OCI-M1 (cell line): Measurements from ENCODE around the gene GBX2.

Source experiments
- DNase-seq: peaks from one replicate; lab custom pipeline; 2025; lab: John Stamatoyannopoulos, UW

GBX2 gene

DNA sequence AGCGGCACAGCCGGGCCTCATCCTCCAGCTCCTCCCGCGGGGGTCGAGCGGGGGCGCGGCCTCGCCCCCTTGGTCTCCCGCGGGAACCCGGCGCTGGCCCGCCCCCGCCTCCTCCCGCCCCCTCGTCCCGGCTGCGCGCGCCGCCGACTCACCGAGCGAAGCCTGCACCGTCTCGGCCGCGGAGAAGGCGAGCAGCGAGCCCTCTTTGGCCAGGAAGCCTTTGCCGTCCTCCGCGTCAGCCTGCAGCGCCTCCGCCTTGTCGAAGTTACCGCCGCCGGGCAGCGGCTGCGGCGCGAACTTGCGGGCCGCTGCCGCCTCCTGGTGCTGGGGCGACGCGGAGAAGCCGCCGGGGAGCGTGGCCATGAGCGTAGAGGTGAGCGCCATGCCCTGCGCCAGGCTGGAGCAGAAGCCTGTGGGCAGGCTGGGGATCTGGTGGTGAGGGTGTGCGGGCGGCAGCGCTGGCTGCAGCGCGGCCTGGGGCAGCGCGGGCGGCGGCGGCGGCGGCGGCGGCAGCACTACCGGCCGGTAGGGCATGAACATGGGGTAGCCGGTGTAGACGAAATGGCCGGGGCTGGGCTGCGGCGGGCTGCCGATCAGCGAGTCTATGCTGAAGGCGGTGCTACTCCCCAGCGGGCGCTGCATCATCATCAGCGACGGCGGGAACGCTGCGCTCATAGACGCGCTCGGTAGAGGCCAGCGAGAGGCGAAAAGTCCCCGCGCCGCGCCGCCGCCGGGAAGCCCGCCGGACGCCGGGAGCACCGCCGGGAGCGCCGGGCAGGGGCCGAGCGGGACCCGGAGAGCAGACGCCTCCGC is 683 bp downstream of the GBX2 start:
- no peak for DNase-seq

- no peak for DNase-seq
Measured at GRCh38 chr2:236166796-236167296, 1.3 kb downstream of the GBX2 start.

DNA sequence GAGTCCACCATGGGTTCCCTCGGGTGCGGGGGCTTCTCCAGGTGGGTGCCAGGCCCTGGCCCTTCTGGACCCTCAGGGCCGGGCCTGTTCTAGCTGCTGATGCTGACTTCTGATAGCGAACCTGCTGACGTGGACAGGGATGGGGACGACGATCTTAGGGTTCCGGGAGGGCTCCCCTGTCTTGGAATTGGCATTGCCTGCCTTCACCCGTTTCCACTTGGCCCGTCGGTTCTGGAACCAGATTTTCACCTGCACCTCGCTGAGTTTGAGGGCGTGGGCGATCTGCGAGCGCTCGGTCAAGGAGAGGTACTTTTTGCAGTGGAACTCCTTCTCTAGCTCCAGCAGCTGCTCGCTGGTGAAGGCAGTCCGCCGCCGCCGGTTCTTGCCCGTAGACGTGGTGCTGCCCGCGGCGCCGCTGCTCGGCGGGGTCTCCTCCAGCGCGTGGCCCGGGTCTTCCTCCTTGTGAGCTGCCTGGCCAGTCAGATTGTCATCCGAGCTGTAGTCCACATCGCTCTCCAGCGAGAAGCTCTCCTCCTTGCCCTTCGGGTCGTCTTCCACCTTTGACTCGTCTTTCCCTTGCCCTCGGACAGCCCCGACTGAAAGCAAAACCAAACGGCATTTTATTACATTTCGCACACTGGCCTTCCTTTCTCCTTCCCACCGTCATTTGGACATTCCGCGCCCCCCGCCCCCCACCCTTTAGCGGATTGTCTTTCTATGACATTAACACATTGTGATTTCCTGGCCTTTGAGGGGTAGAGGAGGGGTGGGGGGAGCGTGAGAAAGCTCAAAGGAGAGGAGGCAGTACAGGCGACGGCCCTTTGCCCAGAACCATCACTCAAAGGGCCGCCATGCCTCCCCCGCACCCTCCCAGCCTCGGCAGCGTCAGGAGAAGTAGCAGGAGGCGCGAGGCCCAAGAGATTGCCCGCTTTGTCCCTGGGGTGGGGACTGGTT is 2.1 kb downstream of the GBX2 start:
- DNase-seq: no peak

DNA sequence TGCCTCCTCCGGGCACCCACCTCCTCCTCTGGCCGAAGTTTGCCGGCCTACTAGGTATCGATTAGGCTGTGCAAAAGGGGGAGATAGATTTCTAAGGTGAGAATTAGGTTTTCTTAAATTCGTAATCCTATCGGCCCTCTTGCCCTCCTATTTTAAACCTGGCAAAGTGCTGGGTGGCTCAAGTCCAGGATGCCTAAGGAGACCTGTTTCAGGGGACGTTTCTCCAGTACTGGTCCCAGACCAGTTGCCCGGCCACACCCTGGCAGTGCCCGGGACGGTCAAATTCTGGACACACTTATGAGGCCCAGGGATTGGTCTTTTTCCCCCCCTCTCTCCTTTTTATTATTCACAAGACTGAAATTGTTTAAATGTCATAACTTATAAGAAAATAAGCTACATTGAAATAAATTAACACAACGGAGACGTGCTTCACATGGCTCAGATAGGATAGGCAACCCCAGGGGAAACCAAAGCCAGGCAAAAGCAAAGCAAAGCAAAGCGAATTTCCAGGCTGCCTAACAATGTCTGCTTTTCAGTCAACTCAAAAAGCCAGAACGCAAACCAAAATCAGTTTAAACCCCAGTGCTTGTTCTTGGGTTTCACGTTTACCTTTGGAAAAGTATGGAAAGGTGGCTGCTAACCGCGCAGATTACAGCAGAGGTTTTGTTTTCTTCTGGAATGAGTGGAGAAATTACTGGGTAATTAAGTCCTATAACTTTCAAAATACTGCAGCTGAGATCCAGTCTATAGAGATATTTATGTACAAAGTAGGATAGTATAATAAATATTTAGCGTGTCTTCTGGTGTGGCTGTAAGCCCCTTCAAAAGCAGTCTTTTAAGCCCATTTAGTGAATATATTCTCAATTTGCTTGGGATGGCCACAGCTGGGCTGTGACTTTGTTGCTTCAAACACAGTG is 3.0 kb downstream of the GBX2 start:
- DNase-seq: no peak

GRCh38 chr2:236164201-236164924 is 3.8 kb downstream of the GBX2 start:
- DNase-seq: no peak

- no peak for DNase-seq
Measured at GRCh38 chr2:236163471-236164200, 4.5 kb downstream of the GBX2 start.

GRCh38 chr2:236162882-236163470 is 5.2 kb downstream of the GBX2 start:
- DNase-seq: no peak

- no peak for DNase-seq
Measured at GRCh38 chr2:236162031-236162845, 5.9 kb downstream of the GBX2 start.

- DNase-seq: no peak
Measured at GRCh38 chr2:236161531-236161930, 6.7 kb downstream of the GBX2 start.

DNA sequence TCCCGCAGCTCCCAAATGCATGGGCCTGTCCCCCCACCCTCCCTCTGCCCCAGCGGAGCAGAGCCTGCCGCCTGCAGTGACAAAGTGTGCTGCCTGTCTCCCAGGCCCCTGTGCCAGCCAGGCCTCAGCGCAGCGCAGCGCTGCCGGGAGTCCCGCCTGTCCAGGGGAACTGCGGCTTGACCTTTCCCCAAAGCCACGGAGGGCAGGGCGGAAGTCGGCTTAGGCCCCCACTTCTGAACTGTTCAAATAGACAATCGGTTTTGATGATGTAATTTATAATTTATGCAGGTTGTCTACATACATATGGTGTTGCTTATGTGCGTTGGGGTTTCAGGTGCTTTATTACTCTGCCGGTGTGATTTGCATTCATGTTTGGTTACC is 7.1 kb downstream of the GBX2 start:
- DNase-seq: no peak

- DNase-seq: no peak
Measured at GRCh38 chr2:236160366-236161081, 7.7 kb downstream of the GBX2 start.

DNA sequence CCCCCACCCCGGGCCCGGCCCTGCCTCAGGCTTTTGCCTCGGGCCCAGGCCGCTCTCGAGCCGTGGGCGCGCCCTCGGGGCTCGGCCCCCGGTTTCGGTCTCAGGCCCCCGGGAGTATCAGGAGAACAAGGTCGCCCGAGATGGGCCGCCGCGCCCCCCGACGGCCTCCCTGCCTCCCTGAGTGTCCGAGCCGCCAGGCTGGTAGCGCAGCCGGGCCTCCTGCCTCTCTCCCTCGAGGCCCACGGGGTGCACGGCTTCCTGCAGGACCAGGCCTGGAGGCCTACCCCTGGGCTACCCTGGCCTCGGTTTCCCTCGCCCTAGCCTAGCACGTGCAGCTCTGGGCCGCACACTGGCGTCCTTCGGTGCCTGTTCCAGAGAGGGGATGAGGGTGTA is 8.4 kb downstream of the GBX2 start:
- DNase-seq: no peak

- no peak for DNase-seq
Measured at GRCh38 chr2:236158969-236159777, 9.0 kb downstream of the GBX2 start.

GRCh38 chr2:236157815-236158498 is 10.2 kb downstream of the GBX2 start:
- no peak for DNase-seq

DNA sequence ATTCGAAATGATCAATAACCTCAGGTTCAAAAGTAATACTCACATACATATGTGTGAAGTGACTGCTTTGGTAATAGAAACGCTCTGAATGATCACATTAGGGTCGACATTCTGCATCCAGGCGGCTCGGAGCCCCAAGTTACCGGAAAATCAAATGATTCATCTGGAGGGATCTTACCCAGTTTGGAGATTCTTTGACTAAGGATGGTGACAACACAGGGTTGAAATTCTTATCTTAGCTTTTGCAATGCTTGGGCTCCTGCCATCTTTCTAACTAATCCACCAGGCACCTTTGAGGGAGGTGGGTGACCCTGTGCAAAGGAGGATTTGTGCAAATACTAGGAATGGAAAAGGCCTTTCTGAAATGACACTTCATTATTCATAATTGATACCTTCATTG is 10.8 kb downstream of the GBX2 start:
- DNase-seq: no peak

DNA sequence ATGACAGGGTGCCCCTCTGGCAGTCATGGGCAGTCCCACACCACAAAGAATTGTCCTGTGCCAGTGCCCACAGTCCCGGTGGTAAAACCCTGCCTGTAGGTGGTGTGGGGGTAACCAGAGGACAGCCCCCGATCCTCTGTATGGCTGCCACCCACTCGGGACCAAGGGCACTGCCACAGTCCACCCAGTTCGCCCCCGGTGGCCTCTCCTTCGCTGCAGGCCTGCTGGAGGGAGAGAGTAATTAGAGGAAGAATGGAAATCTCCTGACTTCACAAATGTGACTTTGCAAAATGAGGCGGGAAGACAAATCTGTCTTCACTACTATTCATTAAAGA is 11.4 kb downstream of the GBX2 start:
- no peak for DNase-seq
